ENCODE results near the gene CARD9. TPM values are rescaled to one million over a fixed set of nuclear protein-coding genes. Genes with fewer than 3 reads are reported as not detected.

CARD9 gene
- total RNA-seq, 3 donors from 2014 or later (not counting 1 experiment from before 2014, with no cell fraction given) = 1.6 to 4.2 (median 4.0) TPM

GRCh38 chr9:136341042-136341655, 32.3 kb downstream of the CARD9 start:
- Mint-ChIP-seq H3K9me3 (no peaks in the 10 kb centered on the region), H3K4me3 (no peak overlapping the region), H3K27me3 (ENCODE audit: low read depth in 2 of 2) (no peaks in the 10 kb centered on the region), H3K27ac (no peak overlapping the region), H3K36me3 (no peaks in the 10 kb centered on the region), H3K4me1 (peaks cover 0 to 7% of the 10 kb centered on the region in 2 donors)
- ATAC-seq (no peak), DNase-seq (no peak)
- H3K27me3 ChIP-seq (ENCODE audit: control insufficient read depth, insufficient read depth, low read length) = no peaks in the 10 kb centered on the region
- peaks cover 7% of the 10 kb centered on the region for H3K4me1 ChIP-seq (ENCODE audit: control insufficient read depth, insufficient read depth, low read length)
- H3K9me3 ChIP-seq (ENCODE audit: control insufficient read depth, insufficient read depth, low read length) = no peaks in the 10 kb centered on the region
- no peaks in the 10 kb centered on the region for H3K36me3 ChIP-seq (ENCODE audit: control insufficient read depth, insufficient read depth, low read length)
- intact Hi-C loops (cut with micrococcal nuclease) = no loop called here
- TF ChIP-seq, protein P1, sequence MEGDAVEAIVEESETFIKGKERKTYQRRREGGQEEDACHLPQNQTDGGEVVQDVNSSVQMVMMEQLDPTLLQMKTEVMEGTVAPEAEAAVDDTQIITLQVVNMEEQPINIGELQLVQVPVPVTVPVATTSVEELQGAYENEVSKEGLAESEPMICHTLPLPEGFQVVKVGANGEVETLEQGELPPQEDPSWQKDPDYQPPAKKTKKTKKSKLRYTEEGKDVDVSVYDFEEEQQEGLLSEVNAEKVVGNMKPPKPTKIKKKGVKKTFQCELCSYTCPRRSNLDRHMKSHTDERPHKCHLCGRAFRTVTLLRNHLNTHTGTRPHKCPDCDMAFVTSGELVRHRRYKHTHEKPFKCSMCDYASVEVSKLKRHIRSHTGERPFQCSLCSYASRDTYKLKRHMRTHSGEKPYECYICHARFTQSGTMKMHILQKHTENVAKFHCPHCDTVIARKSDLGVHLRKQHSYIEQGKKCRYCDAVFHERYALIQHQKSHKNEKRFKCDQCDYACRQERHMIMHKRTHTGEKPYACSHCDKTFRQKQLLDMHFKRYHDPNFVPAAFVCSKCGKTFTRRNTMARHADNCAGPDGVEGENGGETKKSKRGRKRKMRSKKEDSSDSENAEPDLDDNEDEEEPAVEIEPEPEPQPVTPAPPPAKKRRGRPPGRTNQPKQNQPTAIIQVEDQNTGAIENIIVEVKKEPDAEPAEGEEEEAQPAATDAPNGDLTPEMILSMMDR (IDR thresholded peaks at IDR 0.05) = no peak
- H3K4me3 ChIP-seq (ENCODE audit: low read length) = no peak overlapping the region
- 90% methylated on average over 18 of the region's 18 CpGs for WGBS (ENCODE audit: insufficient coverage)
- H3K27ac ChIP-seq (ENCODE audit: low read length) = no peak overlapping the region

- peaks cover 0 to 7% of the 10 kb centered on the region in 2 donors for H3K4me1 Mint-ChIP-seq
- H3K27ac ChIP-seq (ENCODE audit: low read length) = no peak overlapping the region
- no peaks in the 10 kb centered on the region for H3K9me3 ChIP-seq (ENCODE audit: control insufficient read depth, insufficient read depth, low read length)
- no peaks in the 10 kb centered on the region for H3K27me3 Mint-ChIP-seq (ENCODE audit: low read depth in 2 of 2)
- 96% methylated on average over 28 of the region's 28 CpGs for WGBS (ENCODE audit: insufficient coverage)
- H3K27ac Mint-ChIP-seq = no peak overlapping the region
- no peak overlapping the region for H3K4me3 Mint-ChIP-seq
- no peaks in the 10 kb centered on the region for H3K27me3 ChIP-seq (ENCODE audit: control insufficient read depth, insufficient read depth, low read length)
- no peaks in the 10 kb centered on the region for H3K36me3 Mint-ChIP-seq
- H3K9me3 Mint-ChIP-seq = no peaks in the 10 kb centered on the region
- TF ChIP-seq, protein P1 (IDR thresholded peaks at IDR 0.05) = no peak
- ATAC-seq = no peak
- H3K4me3 ChIP-seq (ENCODE audit: low read length) = no peak overlapping the region
- intact Hi-C loops (cut with micrococcal nuclease) = no loop called here
- H3K4me1 ChIP-seq (ENCODE audit: control insufficient read depth, insufficient read depth, low read length) = peaks cover 7% of the 10 kb centered on the region
- no peak for DNase-seq
- H3K36me3 ChIP-seq (ENCODE audit: control insufficient read depth, insufficient read depth, low read length) = no peaks in the 10 kb centered on the region
Measured at GRCh38 chr9:136340356-136341041, 33.0 kb downstream of the CARD9 start.

DNA sequence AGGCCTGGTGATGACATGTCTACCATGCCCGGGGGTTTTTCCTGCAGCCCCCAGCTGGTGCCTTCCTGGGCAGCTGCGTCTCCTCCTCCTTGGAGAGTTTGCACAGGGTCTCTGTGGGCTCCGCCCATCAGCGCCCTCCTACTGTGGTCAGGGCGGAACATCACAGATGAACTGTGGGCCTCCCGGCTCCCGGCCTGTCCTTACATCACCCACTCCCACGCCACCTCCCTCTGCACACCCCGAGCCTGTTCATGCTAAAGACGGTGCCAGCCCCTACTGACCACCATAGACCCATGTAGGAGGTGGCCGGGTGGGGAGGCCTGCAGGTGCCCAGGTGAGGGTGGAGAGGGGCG, 33.5 kb downstream of the CARD9 start:
- no peak overlapping the region for H3K27ac ChIP-seq (ENCODE audit: low read length)
- Mint-ChIP-seq H3K27me3 (ENCODE audit: low read depth in 2 of 2) (no peaks in the 10 kb centered on the region), H3K9me3 (no peaks in the 10 kb centered on the region), H3K27ac (no peak overlapping the region), H3K36me3 (no peaks in the 10 kb centered on the region), H3K4me1 (peaks cover 0 to 7% of the 10 kb centered on the region in 2 donors), H3K4me3 (no peak overlapping the region)
- TF ChIP-seq, protein P1 (IDR thresholded peaks at IDR 0.05) = no peak
- intact Hi-C loops (cut with micrococcal nuclease) = no loop called here
- no peaks in the 10 kb centered on the region for H3K9me3 ChIP-seq (ENCODE audit: control insufficient read depth, insufficient read depth, low read length)
- H3K4me1 ChIP-seq (ENCODE audit: control insufficient read depth, insufficient read depth, low read length) = peaks cover 7% of the 10 kb centered on the region
- no peaks in the 10 kb centered on the region for H3K27me3 ChIP-seq (ENCODE audit: control insufficient read depth, insufficient read depth, low read length)
- WGBS (ENCODE audit: insufficient coverage) = 88% methylated on average over 12 of the region's 12 CpGs
- H3K36me3 ChIP-seq (ENCODE audit: control insufficient read depth, insufficient read depth, low read length) = no peaks in the 10 kb centered on the region
- DNase-seq (no peak), ATAC-seq (no peak)
- H3K4me3 ChIP-seq (ENCODE audit: low read length) = no peak overlapping the region
